Upper lobe of left lung (tissue), 4 donors: ENCODE measurements around the gene TULP1.

Experiments used
- CTCF ChIP-seq, 6 experiments: fragments of 450-650 bp in 4 of 6; fragments of 200-600 bp in 2 of 6; sonication (generic) in 2 of 6; IDR thresholded peaks; one replicate each; pipeline ENCODE4 v1.5.1; 2016 to 2019; ENCODE audit warnings: antibody characterized with exemption in 6 of 6
- EP300 ChIP-seq, 4 donors: sonication (generic); formaldehyde crosslinking; IDR thresholded peaks; one replicate each; pipeline ENCODE4 v1.5.1; 2017; ENCODE audit warnings: antibody characterized with exemption in 4 of 4, control low read depth in 2 of 4
- POLR2A ChIP-seq, 4 donors: fragments of 450-650 bp; IDR thresholded peaks; one replicate each; pipeline ENCODE4 v1.5.1; 2016 to 2017; ENCODE audit warnings: antibody characterized with exemption in 4 of 4, mild to moderate bottlenecking in 2 of 4

- no peak for TF ChIP-seq CTCF (IDR thresholded peaks at IDR 0.05)
- TF ChIP-seq POLR2A (IDR thresholded peaks at IDR 0.05): no peak
- TF ChIP-seq EP300 (IDR thresholded peaks at IDR 0.05): no peak
Observed at GRCh38 chr6:35503534-35503933, 9.2 kb downstream of the TULP1 start.
